ENCODE measurements around the gene PHF2.

DNA sequence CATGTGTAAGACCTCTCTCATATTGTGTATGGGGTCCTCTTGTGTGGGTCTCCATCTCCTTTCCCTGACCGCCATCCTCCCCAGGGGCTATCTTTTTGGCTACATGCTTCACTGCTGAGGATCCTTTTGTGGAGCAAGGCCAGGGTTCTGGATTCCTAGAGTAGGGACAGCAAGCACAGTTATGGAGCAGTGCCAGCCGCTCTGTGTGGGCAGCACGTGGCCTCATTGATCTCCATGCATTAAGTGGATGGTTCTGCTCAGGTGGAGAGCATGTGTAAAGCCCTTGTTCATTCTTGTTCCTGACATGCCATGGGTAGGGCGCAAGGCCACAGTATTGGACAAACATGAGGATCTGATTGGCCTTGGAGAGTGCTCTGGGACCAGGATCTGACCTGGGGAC lies 8.9 kb downstream of the PHF2 start:
- TF ChIP-seq, protein P1, sequence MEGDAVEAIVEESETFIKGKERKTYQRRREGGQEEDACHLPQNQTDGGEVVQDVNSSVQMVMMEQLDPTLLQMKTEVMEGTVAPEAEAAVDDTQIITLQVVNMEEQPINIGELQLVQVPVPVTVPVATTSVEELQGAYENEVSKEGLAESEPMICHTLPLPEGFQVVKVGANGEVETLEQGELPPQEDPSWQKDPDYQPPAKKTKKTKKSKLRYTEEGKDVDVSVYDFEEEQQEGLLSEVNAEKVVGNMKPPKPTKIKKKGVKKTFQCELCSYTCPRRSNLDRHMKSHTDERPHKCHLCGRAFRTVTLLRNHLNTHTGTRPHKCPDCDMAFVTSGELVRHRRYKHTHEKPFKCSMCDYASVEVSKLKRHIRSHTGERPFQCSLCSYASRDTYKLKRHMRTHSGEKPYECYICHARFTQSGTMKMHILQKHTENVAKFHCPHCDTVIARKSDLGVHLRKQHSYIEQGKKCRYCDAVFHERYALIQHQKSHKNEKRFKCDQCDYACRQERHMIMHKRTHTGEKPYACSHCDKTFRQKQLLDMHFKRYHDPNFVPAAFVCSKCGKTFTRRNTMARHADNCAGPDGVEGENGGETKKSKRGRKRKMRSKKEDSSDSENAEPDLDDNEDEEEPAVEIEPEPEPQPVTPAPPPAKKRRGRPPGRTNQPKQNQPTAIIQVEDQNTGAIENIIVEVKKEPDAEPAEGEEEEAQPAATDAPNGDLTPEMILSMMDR (IDR thresholded peaks at IDR 0.05): no peak
- no peak for TF ChIP-seq POLR2A (IDR thresholded peaks at IDR 0.05)
